K562 (cell line): ENCODE results near the gene EIF5B. TPM values are rescaled to one million over a fixed set of nuclear protein-coding genes. Genes with fewer than 3 reads are reported as not detected.
"Not testable (repeated sequence)": the region's sequence is repeated elsewhere in the genome, so short reads cannot be mapped to it uniquely, and the experiment has no call there.

Experiments
- ATAC-seq: fragments of 200-7000 bp; cut with Tn5 transposase; 3 replicates; pipeline ENCODE4 v1.9.1; 2020; ENCODE audit warnings: moderate library complexity
- BruUV-seq: library from RNA; stranded (reverse); fragments of 400-500 nt; replicated peaks from 2 replicates; lab custom pipeline; 2021; lab: Mats Ljungman, UMichigan
- CTCF ChIA-PET: fragments of 300-600 bp; formaldehyde crosslinking; extraction: SDS; loops from one replicate; lab custom pipeline; 2021; ENCODE audit warnings: low intra/inter-chr PET ratio; lab: Yijun Ruan, JAX
- POLR2A ChIA-PET: fragments of 300-600, 350-650 bp; sonication (Branson Sonifier 250); formaldehyde crosslinking; extraction: SDS; loops from one replicate; lab custom pipeline; 2021; ENCODE audit warnings: antibody characterized with exemption, inconsistent platforms; lab: Yijun Ruan, JAX
- DNase-seq, 4 experiments: peaks; one replicate each; pipeline versions ENCODE4 v3.0.0 to v3.0.0-alpha.2; 2011 to 2018; ENCODE audit warnings: low spot score in 3 of 4, mixed read lengths in 3 of 4; ENCODE audit errors: extremely low read depth in 1 of 4
- FAIRE-seq: peaks from 2 replicates; lab custom pipeline; 2011; peaks lifted over from hg19 to GRCh38; lab: Jason Lieb, UNC
- H2AFZ ChIP-seq: 2 replicates; pipeline ENCODE4 v1.6.0; 2011; ENCODE audit warnings: low read depth, low read length, control low read depth, inconsistent platforms
- H3K27ac ChIP-seq: fragments of 200-600 bp; 3 replicates; pipeline ENCODE4 v1.8.0; 2011; ENCODE audit warnings: low read depth, mild to moderate bottlenecking, control low read depth, inconsistent platforms, low read length, moderate library complexity, mixed read lengths; ENCODE audit errors: extremely low read depth
- H3K27me3 ChIP-seq, 2 experiments: fragments of 300-600 bp in 1 of 2; 2 replicates in 1 of 2; 3 replicates in 1 of 2; pipeline versions ENCODE4 v1.6.0 to v1.8.0; 2011; ENCODE audit warnings: inconsistent platforms in 2 of 2, low read length in 2 of 2, mild to moderate bottlenecking in 1 of 2, mixed read lengths in 1 of 2, moderate library complexity in 1 of 2; ENCODE audit not compliant: control insufficient read depth in 2 of 2, insufficient read depth in 2 of 2
- H3K36me3 ChIP-seq: fragments of 300-600 bp; 3 replicates; pipeline ENCODE4 v1.8.0; 2011; ENCODE audit warnings: mild to moderate bottlenecking, low read length, inconsistent platforms; ENCODE audit not compliant: control insufficient read depth, insufficient read depth
- H3K4me1 ChIP-seq, 2 experiments: fragments of 200-600 bp in 1 of 2; replicated peaks in 1 of 2; 2 replicates in 1 of 2; 3 replicates in 1 of 2; pipeline versions ENCODE4 v1.5.1 to v1.8.0; 2011; ENCODE audit warnings: inconsistent platforms in 2 of 2, low read length in 2 of 2, mild to moderate bottlenecking in 1 of 2, mixed read lengths in 1 of 2, moderate library complexity in 1 of 2; ENCODE audit not compliant: control insufficient read depth in 2 of 2, insufficient read depth in 2 of 2
- H3K4me2 ChIP-seq: 2 replicates; pipeline ENCODE4 v1.6.1; 2011; ENCODE audit warnings: low read length, control low read depth, inconsistent platforms, mixed read lengths; ENCODE audit not compliant: insufficient read depth
- H3K4me3 ChIP-seq: fragments of 200-600 bp; sonication (generic), shearing (Covaris generic); 2 replicates; pipeline ENCODE4 v1.5.1; 2016; ENCODE audit warnings: control low read depth, inconsistent platforms
- H3K79me2 ChIP-seq: fragments of 200-600 bp; 3 replicates; pipeline ENCODE4 v1.8.0; 2011; ENCODE audit warnings: low read length, inconsistent platforms; ENCODE audit not compliant: control insufficient read depth, insufficient read depth
- H3K9ac ChIP-seq, 2 experiments: 2 replicates each; pipeline versions ENCODE4 v1.6.0 to v1.6.1; 2011; ENCODE audit warnings: low read depth in 2 of 2, low read length in 2 of 2, control low read depth in 1 of 2, inconsistent platforms in 1 of 2, mild to moderate bottlenecking in 1 of 2, mixed read lengths in 1 of 2; ENCODE audit not compliant: insufficient read depth in 1 of 2
- H3K9me1 ChIP-seq: one replicate; pipeline ENCODE4 v1.6.0; 2011; ENCODE audit warnings: inconsistent platforms, mild to moderate bottlenecking, low read length, moderate library complexity; ENCODE audit not compliant: control insufficient read depth, insufficient read depth
- H3K9me3 ChIP-seq: replicated peaks from 2 replicates; pipeline ENCODE4 v1.5.1; 2011; ENCODE audit warnings: low read depth, low read length, inconsistent platforms; ENCODE audit not compliant: control insufficient read depth, insufficient read depth
- H4K20me1 ChIP-seq: replicated peaks from 2 replicates; pipeline ENCODE4 v1.6.1; 2011; ENCODE audit warnings: low read length, inconsistent platforms, mixed read lengths; ENCODE audit not compliant: control insufficient read depth, insufficient read depth
- HMG20A ChIP-seq: fragments of 450-650 bp; formaldehyde crosslinking; conservative IDR thresholded peaks from 2 replicates; pipeline ENCODE4 v1.4.0; 2020; ENCODE audit warnings: mild to moderate bottlenecking, mixed read lengths
- JUN ChIP-seq, 2 experiments: sonication (generic) in 1 of 2; formaldehyde crosslinking in 1 of 2; IDR thresholded peaks; 2 replicates each; pipeline versions ENCODE4 v1.6.1 to v1.8.0; 2012 to 2022; ENCODE audit warnings: borderline replicate concordance in 2 of 2, mild to moderate bottlenecking in 2 of 2, improper control_type of control experiment in 1 of 2, low read depth in 1 of 2, low read length in 1 of 2, missing genetic modification reagents in 1 of 2
- KHSRP ChIP-seq: fragments of 450-650 bp; IDR thresholded peaks from 2 replicates; pipeline ENCODE4 v1.6.1; 2017
- MYBL2 ChIP-seq, 2 experiments: fragments of 450-650 bp in 1 of 2; sonication (generic) in 1 of 2; formaldehyde crosslinking in 1 of 2; IDR thresholded peaks; 2 replicates each; pipeline versions ENCODE4 v1.6.1 to v1.8.1; 2017 to 2022; ENCODE audit warnings: borderline replicate concordance in 1 of 2, inconsistent platforms in 1 of 2, low read depth in 1 of 2, mild to moderate bottlenecking in 1 of 2, missing genetic modification reagents in 1 of 2, moderate library complexity in 1 of 2
- SMARCA4 ChIP-seq: fragments of 450-650 bp; IDR thresholded peaks from 2 replicates; pipeline ENCODE4 v1.6.1; 2016
- SUPT5H ChIP-seq: fragments of 450-650 bp; IDR thresholded peaks from 2 replicates; pipeline ENCODE4 v1.6.1; 2016
- WGBS: fragments of 100-300 bp; shearing (Covaris generic); methylation state at CpG from one replicate; pipeline ENCODE4 v1.1.6; 2016; ENCODE audit warnings: low coverage, mixed read lengths; ENCODE audit not compliant: insufficient coverage; ENCODE audit errors: missing lambda C conversion rate; 5-methylcytosine and 5-hydroxymethylcytosine counted together
- in situ Hi-C: fragments of 300-500 bp; cut with MboI; formaldehyde crosslinking; loops from 4 replicates; pipeline ENCODE4 v1.15.0; 2018; ENCODE audit warnings: inconsistent platforms, mixed read lengths
- intact Hi-C: fragments of 100-400 bp; cut with micrococcal nuclease; formaldehyde crosslinking; loops from 2 replicates; pipeline ENCODE4 v1.14.2; 2022
- polyA plus RNA-seq, 8 experiments: library from polyadenylated mRNA; depleted of rRNA in 4 of 8; stranded (reverse) in 5 of 8; unstranded in 3 of 8; fragments of >200 nt; fragmentation: Nextera tagmentation in 2 of 8; fragmentation: Illumina TruSeq in 1 of 8; extraction: Ambion mirVana in 2 of 8; extraction: Trizol in 1 of 8; gene quantifications; 2 replicates each; pipeline versions ENCODE4 v1.2.1 to v1.2.3, GENCODE V29; 2011 to 2014; ENCODE audit warnings: inconsistent platforms in 1 of 8, missing spikeins in 1 of 8
- total RNA-seq, 7 experiments: library from RNA; depleted of rRNA in 6 of 7; stranded (reverse); fragments of >200 nt in 6 of 7; fragmentation: Illumina TruSeq in 2 of 7; extraction: Trizol in 2 of 7; gene quantifications; 2 replicates each; pipeline versions ENCODE4 v1.2.1 to v1.2.3, GENCODE V29; 2011 to 2021; ENCODE audit warnings: low replicate concordance in 1 of 7

Gene EIF5B
- total and polyA plus RNA-seq, 9 of the 15 experiments (the other 6 are each of a cell fraction or from before 2014, with no cell fraction given), result 26.5 to 143 (median 47.7) TPM

DNA sequence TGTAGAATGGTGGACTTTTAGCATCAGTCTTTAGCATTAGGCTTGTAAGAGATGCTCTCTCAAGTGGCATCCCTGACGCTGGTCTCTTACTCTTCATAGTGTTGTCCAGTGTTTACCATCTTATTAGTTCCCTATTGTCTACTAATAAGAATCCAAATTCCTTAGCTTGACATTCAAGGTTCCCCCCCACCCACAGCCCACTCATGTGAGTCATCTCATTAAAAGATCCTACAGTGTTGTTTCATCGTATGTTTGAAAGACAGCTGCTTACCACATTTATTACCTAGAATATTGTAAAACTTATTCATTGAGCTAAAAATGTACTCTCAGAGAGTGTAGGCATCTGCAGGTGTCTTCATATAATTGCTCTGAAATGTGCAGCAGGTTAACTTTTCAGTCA, 28.5 kb downstream of the EIF5B start (continued):
- TF ChIP-seq MYBL2 (IDR thresholded peaks at IDR 0.05; ENCODE audit: low read depth), result no peak
- TF ChIP-seq MYBL2 (CRISPR knock-in tag; IDR thresholded peaks at IDR 0.05; ENCODE audit: borderline replicate concordance), result no peak
- no peak for TF ChIP-seq KHSRP
- TF ChIP-seq SUPT5H, result no peak
- TF ChIP-seq HMG20A (CRISPR knock-in tag), result no peak
- TF ChIP-seq SMARCA4, result no peak
- TF ChIP-seq JUN (IDR thresholded peaks at IDR 0.05; ENCODE audit: borderline replicate concordance, low read depth, low read length), result no peak
- TF ChIP-seq JUN (CRISPR knock-in tag; IDR thresholded peaks at IDR 0.05; ENCODE audit: borderline replicate concordance), result no peak

DNA sequence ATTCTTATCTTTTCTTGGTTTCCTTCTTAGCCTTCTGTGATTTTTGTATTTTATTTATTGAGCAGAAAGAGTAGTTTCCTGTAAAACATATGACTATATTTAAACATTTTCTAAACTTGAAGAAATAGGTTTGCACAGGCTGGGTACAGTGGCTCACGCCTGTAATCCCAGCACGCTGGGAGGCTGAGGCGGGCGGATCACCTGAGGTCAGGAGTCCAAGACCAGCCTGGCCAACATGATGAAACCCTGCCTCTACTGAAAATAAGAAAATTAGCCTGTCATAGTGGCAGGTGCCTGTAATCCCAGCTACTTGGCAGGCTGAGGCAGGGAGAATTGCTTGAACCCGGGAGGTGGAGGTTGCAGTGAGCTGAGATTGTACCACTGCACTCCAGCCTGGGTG, 31.7 kb downstream of the EIF5B start:
- CTCF ChIA-PET, ATAC-seq, H3K9me1 ChIP-seq: not testable (repeated sequence)

More for the DNA sequence above, 31.7 kb downstream of the EIF5B start:
- Histone ChIP-seq H3K79me2 (peaks cover 20% of the 10 kb centered on the region), H3K36me3 (peaks cover 96% of the 10 kb centered on the region)
- intact Hi-C loops, H4K20me1 ChIP-seq, H3K4me1 ChIP-seq, H3K27me3 ChIP-seq, DNase-seq, H3K9ac ChIP-seq, in situ Hi-C loops, H2AFZ ChIP-seq, H3K9me3 ChIP-seq, H3K4me3 ChIP-seq, H3K4me2 ChIP-seq, FAIRE-seq, POLR2A ChIA-PET, H3K27ac ChIP-seq, BruUV-seq: not testable (repeated sequence)
- 100% methylated on average over 5 of the region's 5 CpGs for WGBS
